GM23338 (cell line): ENCODE data around the gene SEMA6B. TPM values are rescaled to one million over a fixed set of nuclear protein-coding genes. Genes with fewer than 3 reads are reported as not detected.
A peak's percentile ranks its signal among the peaks of the same experiment; 100 is the strongest.

Experiments used
- ATAC-seq: fragments of 200-7000 bp; cut with Tn5 transposase; 3 replicates; pipeline ENCODE4 v1.9.1; 2020
- DNase-seq: peaks from one replicate; pipeline ENCODE4 v3.0.0-alpha.2; 2015; ENCODE audit warnings: low spot score
- H2AFZ ChIP-seq: fragments of 200-600 bp; sonication (generic); 2 replicates; pipeline ENCODE4 v1.8.0; 2016; ENCODE audit warnings: antibody characterized with exemption, mild to moderate bottlenecking, moderate library complexity
- H3F3A ChIP-seq: fragments of 200-600 bp; sonication (generic); replicated peaks from 2 replicates; pipeline ENCODE4 v1.8.0; 2017; ENCODE audit warnings: antibody characterized with exemption, mixed run types, low read depth
- H3K27ac ChIP-seq: fragments of 200-600 bp; sonication (generic); 2 replicates; pipeline ENCODE4 v1.6.1; 2016; ENCODE audit warnings: low read depth
- H3K27me3 ChIP-seq: fragments of 200-600 bp; sonication (generic); 2 replicates; pipeline ENCODE4 v1.8.0; 2016; ENCODE audit warnings: mild to moderate bottlenecking, mixed run types, moderate library complexity; ENCODE audit not compliant: insufficient read depth
- H3K36me3 ChIP-seq: fragments of 200-600 bp; sonication (generic); 2 replicates; pipeline ENCODE4 v1.8.0; 2016; ENCODE audit warnings: mild to moderate bottlenecking; ENCODE audit not compliant: insufficient read depth
- H3K4me1 ChIP-seq: fragments of 200-600 bp; sonication (generic); 2 replicates; pipeline ENCODE4 v1.8.0; 2016; ENCODE audit warnings: mild to moderate bottlenecking, moderate library complexity; ENCODE audit not compliant: insufficient read depth
- H3K4me2 ChIP-seq: fragments of 200-600 bp; sonication (generic); 2 replicates; pipeline ENCODE4 v1.7.1; 2017; ENCODE audit warnings: mixed run types
- H3K4me3 ChIP-seq: fragments of 200-600 bp; sonication (generic); 2 replicates; pipeline ENCODE4 v1.6.1; 2016; ENCODE audit warnings: mixed run types
- H3K79me2 ChIP-seq: fragments of 200-600 bp; sonication (generic); replicated peaks from 2 replicates; pipeline ENCODE4 v1.8.0; 2017; ENCODE audit warnings: mild to moderate bottlenecking; ENCODE audit not compliant: insufficient read depth
- H3K9me2 ChIP-seq: fragments of 200-600 bp; sonication (generic); 2 replicates; pipeline ENCODE4 v1.8.0; 2017; ENCODE audit not compliant: insufficient read depth
- H4K20me1 ChIP-seq: fragments of 200-600 bp; sonication (generic); replicated peaks from 2 replicates; pipeline ENCODE4 v1.8.0; 2017; ENCODE audit warnings: mild to moderate bottlenecking; ENCODE audit not compliant: insufficient read depth
- H3K27ac Mint-ChIP-seq: 2 replicates; pipeline ENCODE4 v1.8.0; 2020; ENCODE audit warnings: inconsistent platforms, mild to moderate bottlenecking, moderate library complexity, mixed read lengths
- H3K27me3 Mint-ChIP-seq: 3 replicates; pipeline ENCODE4 v1.8.0; 2022; ENCODE audit warnings: low read depth, mild to moderate bottlenecking, moderate library complexity, mixed read lengths, inconsistent platforms; ENCODE audit not compliant: insufficient read depth, poor library complexity
- H3K36me3 Mint-ChIP-seq: 3 replicates; pipeline ENCODE4 v1.8.0; 2021; ENCODE audit warnings: low read depth, mild to moderate bottlenecking, inconsistent platforms, moderate library complexity, mixed read lengths
- H3K4me1 Mint-ChIP-seq: 3 replicates; pipeline ENCODE4 v1.8.0; 2020; ENCODE audit warnings: mild to moderate bottlenecking, inconsistent platforms, mixed read lengths
- H3K4me3 Mint-ChIP-seq: 3 replicates; pipeline ENCODE4 v1.8.0; 2021; ENCODE audit warnings: moderate library complexity, mild to moderate bottlenecking, inconsistent platforms, mixed read lengths
- H3K9me3 Mint-ChIP-seq: 3 replicates; pipeline ENCODE4 v1.8.0; 2020; ENCODE audit warnings: moderate library complexity, mild to moderate bottlenecking, inconsistent platforms, mixed read lengths
- CREB1 ChIP-seq: fragments of 250-450 bp; sonication (Bioruptor Pico); IDR thresholded peaks from 2 replicates; pipeline ENCODE4 v1.5.0; 2020; ENCODE audit warnings: low read depth, mild to moderate bottlenecking, moderate library complexity
- CTCF ChIP-seq, 2 experiments: fragments of 200-600 bp in 1 of 2; sonication (generic) in 1 of 2; conservative IDR thresholded peaks; 2 replicates each; pipeline versions ENCODE4 v1.5.1 to v1.6.1; 2016 to 2017; ENCODE audit warnings: antibody characterized with exemption in 2 of 2, low read depth in 2 of 2, mild to moderate bottlenecking in 2 of 2, moderate library complexity in 1 of 2
- ETS1 ChIP-seq: IDR thresholded peaks from 2 replicates; pipeline ENCODE4 v1.6.1; 2016; ENCODE audit warnings: antibody characterized with exemption
- EZH2 ChIP-seq: fragments of 200-600 bp; sonication (generic); IDR thresholded peaks from one replicate; pipeline ENCODE4 v1.8.0; 2017; ENCODE audit warnings: antibody characterized with exemption, mild to moderate bottlenecking, low read depth; ENCODE audit not compliant: unreplicated experiment
- EZH2phosphoT487 ChIP-seq: fragments of 200-600 bp; sonication (generic); IDR thresholded peaks from one replicate; pipeline ENCODE4 v1.8.1; 2018; ENCODE audit warnings: antibody characterized with exemption; ENCODE audit not compliant: unreplicated experiment
- JUNB ChIP-seq: IDR thresholded peaks from one replicate; pipeline ENCODE4 v1.6.1; 2016; ENCODE audit warnings: antibody characterized with exemption; ENCODE audit not compliant: unreplicated experiment
- NANOG ChIP-seq: IDR thresholded peaks from 2 replicates; pipeline ENCODE4 v1.6.1; 2016; ENCODE audit warnings: antibody characterized with exemption, borderline replicate concordance
- POLR2AphosphoS5 ChIP-seq: IDR thresholded peaks from 2 replicates; pipeline ENCODE4 v1.6.1; 2016; ENCODE audit warnings: antibody characterized with exemption, low read depth
- STAT1 ChIP-seq: IDR thresholded peaks from one replicate; pipeline ENCODE4 v1.6.1; 2016; ENCODE audit warnings: antibody characterized with exemption; ENCODE audit not compliant: unreplicated experiment
- ZNF114 ChIP-seq: fragments of 250-450 bp; sonication (Bioruptor Pico); IDR thresholded peaks from 2 replicates; pipeline ENCODE4 v1.5.0; 2020; ENCODE audit warnings: mild to moderate bottlenecking, moderate library complexity
- ZNF331 ChIP-seq: fragments of 250-450 bp; sonication (Bioruptor Pico); IDR thresholded peaks from 2 replicates; pipeline ENCODE4 v1.5.0; 2020; ENCODE audit warnings: low read depth, mild to moderate bottlenecking, moderate library complexity
- ZNF462 ChIP-seq: fragments of 250-450 bp; sonication (Bioruptor Pico); IDR thresholded peaks from 2 replicates; pipeline ENCODE4 v1.5.0; 2020; ENCODE audit warnings: mild to moderate bottlenecking, moderate library complexity
- polyA plus RNA-seq: library from polyadenylated mRNA; unstranded; fragments of >200 nt; fragmentation: Nextera tagmentation; extraction: Ambion mirVana; gene quantifications from 2 replicates; pipeline ENCODE4 v1.2.1, GENCODE V29; 2016
- total RNA-seq: library from RNA; depleted of rRNA; stranded (reverse); fragments of >200 nt; shearing (Covaris generic); gene quantifications from 2 replicates; pipeline ENCODE4 v1.2.3, GENCODE V29; 2014
- TF ChIP-seq, protein P1 (sequence below): IDR thresholded peaks from one replicate; pipeline ENCODE4 v1.6.1; 2018; ENCODE audit warnings: antibody characterized with exemption; ENCODE audit not compliant: unreplicated experiment

Gene SEMA6B
- total and polyA plus RNA-seq, 2 experiments from 2014 or later = 5.3 to 42.7 TPM

DNA sequence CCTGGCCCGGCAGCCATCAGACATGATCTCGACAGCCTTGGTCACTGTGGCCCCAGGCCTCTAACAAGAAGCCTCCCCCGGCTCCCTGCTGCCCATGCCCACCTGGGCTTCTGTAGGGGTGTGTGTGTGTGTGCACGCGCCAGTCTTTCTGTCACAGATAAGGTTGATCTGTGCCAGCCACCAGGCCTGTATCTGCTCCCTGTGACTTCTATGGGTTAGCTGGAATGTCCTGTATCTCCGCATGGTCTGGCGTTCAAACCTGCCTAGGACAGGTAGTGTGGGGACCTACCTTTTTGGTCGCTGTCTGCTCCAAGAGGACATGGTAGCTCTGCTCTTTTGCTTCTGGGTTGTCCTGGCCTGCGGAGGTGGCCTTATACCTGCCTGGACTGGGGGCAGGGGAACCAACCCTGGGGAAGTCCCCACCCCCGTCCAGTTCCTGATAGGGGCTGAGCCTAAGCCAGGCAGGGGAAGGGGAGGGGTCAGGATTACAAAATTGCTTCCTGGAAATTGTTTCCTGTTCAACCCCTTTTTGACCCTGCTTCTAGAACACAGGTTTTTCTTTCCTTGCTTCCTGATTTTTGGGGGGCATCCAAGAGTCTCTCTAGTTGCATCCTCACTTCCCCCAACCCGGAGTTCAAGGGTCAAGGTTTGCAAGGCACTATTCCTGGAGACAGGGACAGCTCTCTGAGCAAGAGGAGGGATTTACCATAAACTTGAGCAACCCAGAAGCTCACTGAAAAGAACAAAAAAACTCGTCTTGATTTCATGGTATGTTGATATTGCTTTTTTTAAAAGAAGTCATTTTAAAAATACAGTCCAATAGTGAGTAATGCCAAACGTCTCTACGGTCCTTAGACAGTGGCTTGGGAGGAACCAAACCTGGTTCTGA is 19.5 kb downstream of the SEMA6B start, which contains the start of gene LRG1:
Gene LRG1, minus strand, starts transcription at position 344 of the 889 bp plus-strand sequence. Its CDS starts 23 bp downstream, at position 321.
- peak; percentile 23 for ATAC-seq

More for the DNA sequence above, 19.5 kb downstream of the SEMA6B start, which contains the start of gene LRG1:
- H3K9me2 ChIP-seq = no peaks in the 10 kb centered on the region
- DNase-seq = peak; percentile 54
- no peak within 1 kb of the TSS; the same call in 1 of the 2 replicates for H3K27ac Mint-ChIP-seq
- H3K9me3 Mint-ChIP-seq = peaks cover 6% of the 10 kb centered on the region; the same call in 1 of the 3 replicates
- no peaks in the 10 kb centered on the region for H3K36me3 Mint-ChIP-seq
- H3K4me1 ChIP-seq = no peaks in the 10 kb centered on the region; the same call in 1 of the 2 replicates
- H3K4me3 ChIP-seq = no peak within 1 kb of the TSS
- H4K20me1 ChIP-seq = no peaks in the 10 kb centered on the region
- H3K4me1 Mint-ChIP-seq = peaks cover 10% of the 10 kb centered on the region
- H2AFZ ChIP-seq = no peak within 1 kb of the TSS
- no peak within 1 kb of the TSS for H3K27ac ChIP-seq
- peaks cover 7% of the 10 kb centered on the region for H3K27me3 Mint-ChIP-seq
- H3F3A ChIP-seq = no peaks in the 10 kb centered on the region
- no peaks in the 10 kb centered on the region for H3K36me3 ChIP-seq
- H3K4me3 Mint-ChIP-seq = peak within 1 kb of the TSS; percentile 21; the same call in 2 of the 3 replicates
- 0 out of 2 replicates have a peak within 1 kb of the TSS, but pooled peaks have one; percentile 38 for H3K4me2 ChIP-seq
- TF ChIP-seq CREB1 (CRISPR knock-in tag) (no peak), NANOG (no peak), ETS1 (no peak), EZH2phosphoT487 (no peak), CTCF (conservative IDR thresholded peaks at IDR 0.05; ENCODE audit: low read depth in 2 of 2) (no peak), ZNF114 (CRISPR knock-in tag) (no peak), STAT1 (no peak), ZNF462 (CRISPR knock-in tag) (no peak), EZH2 (no peak), ZNF331 (CRISPR knock-in tag) (no peak), POLR2AphosphoS5 (no peak), JUNB (no peak)
- TF ChIP-seq, protein P1, sequence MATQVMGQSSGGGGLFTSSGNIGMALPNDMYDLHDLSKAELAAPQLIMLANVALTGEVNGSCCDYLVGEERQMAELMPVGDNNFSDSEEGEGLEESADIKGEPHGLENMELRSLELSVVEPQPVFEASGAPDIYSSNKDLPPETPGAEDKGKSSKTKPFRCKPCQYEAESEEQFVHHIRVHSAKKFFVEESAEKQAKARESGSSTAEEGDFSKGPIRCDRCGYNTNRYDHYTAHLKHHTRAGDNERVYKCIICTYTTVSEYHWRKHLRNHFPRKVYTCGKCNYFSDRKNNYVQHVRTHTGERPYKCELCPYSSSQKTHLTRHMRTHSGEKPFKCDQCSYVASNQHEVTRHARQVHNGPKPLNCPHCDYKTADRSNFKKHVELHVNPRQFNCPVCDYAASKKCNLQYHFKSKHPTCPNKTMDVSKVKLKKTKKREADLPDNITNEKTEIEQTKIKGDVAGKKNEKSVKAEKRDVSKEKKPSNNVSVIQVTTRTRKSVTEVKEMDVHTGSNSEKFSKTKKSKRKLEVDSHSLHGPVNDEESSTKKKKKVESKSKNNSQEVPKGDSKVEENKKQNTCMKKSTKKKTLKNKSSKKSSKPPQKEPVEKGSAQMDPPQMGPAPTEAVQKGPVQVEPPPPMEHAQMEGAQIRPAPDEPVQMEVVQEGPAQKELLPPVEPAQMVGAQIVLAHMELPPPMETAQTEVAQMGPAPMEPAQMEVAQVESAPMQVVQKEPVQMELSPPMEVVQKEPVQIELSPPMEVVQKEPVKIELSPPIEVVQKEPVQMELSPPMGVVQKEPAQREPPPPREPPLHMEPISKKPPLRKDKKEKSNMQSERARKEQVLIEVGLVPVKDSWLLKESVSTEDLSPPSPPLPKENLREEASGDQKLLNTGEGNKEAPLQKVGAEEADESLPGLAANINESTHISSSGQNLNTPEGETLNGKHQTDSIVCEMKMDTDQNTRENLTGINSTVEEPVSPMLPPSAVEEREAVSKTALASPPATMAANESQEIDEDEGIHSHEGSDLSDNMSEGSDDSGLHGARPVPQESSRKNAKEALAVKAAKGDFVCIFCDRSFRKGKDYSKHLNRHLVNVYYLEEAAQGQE = no peak
- H3K79me2 ChIP-seq = no peaks in the 10 kb centered on the region
- 0 out of 2 replicates have a peak, but pooled peaks cover 3% of the 10 kb centered on the region for H3K27me3 ChIP-seq
